Fibroblast of upper back skin (primary cell): ENCODE measurements around the gene DNAH9.

Experiments used
- DNase-seq: peaks from one replicate; pipeline ENCODE4 v3.0.0-alpha.2; 2013

Gene DNAH9

GRCh38 chr17:11996722-11997146, 398.5 kb downstream of the DNAH9 start:
- peak; percentile 32 for DNase-seq

DNA sequence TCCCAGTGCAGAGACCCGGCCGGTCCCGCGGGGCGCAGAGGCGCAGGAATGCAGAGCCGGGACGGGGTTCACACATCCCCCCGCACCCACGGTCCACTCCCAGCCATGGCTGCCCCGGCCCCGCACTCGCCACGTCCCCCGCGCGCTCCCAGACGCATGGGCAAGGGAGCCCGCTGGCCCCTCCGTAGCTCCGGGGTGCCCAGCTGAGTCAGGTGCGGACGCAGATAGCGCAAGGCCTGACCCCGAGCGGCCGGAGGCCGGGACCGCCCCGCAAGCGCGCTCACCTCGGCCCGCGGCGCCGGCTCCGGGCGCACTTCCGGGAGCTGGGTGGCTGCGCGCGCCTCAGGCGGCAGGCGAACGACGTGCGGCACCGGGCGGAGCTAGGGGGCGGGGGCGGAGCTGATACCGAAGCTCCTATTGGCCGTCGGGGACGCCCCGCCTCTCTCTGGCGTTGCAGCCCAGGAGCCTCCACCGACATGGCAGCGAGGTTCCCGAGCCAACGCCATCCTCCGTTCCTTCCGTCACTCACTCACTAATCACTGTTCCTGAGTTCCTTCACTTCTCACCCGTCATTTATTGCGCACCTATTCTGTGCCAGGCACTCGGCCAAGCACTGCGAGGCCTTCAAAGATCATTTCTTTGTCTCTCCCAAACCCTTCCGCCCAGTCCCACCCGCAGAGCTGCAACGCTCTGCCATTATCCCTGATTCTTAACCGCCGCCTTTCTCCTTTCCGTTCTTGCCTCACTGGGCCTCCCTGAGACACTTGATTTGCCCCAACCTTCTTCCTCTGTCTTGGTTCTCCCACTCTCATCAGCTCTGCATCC, 399.1 kb downstream of the DNAH9 start, which contains the start of gene ZNF18:
TSS of gene ZNF18 (minus strand) at position 329 of the 825 bp plus-strand sequence. CDS start 4,646 bp downstream, outside the sequence.
- DNase-seq: peak; percentile 92

GRCh38 chr17:11997972-11998233, 399.6 kb downstream of the DNAH9 start:
- DNase-seq: no peak

DNA sequence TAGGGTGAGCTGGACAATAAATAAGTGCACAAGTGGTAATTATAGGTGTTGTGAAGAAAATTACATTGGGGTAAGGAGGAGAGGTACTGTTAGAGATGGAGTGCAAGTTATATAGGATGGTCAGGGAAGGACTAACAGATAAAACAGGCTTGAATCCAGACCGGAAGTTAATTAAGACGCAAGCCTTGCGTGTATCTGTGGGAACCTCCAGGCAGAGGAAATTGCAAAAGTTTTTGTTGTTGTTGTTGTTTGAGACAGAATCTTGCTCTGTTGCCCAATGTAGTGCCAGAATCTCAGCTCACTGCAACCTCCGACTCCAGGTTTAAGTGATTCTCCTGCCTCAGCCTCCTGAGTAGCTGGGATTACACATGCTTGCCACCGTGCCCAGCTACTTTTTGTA, 401.4 kb downstream of the DNAH9 start:
- no peak for DNase-seq

GRCh38 chr17:12007466-12007865, 409.2 kb downstream of the DNAH9 start:
- no peak for DNase-seq
